ENCODE results near the gene MPP3. TPM values are rescaled to one million over a fixed set of nuclear protein-coding genes. Genes with fewer than 3 reads are reported as not detected.

MPP3 gene
- total RNA-seq, 1 experiment from 2014 or later: 11.3 TPM

GRCh38 chr17:43813386-43813785 lies 19.6 kb downstream of the MPP3 start:
- no peak for ATAC-seq
- peaks cover 24% of the 10 kb centered on the region for H3K4me1 Mint-ChIP-seq
- peaks cover 7% of the 10 kb centered on the region for H3K36me3 Mint-ChIP-seq
- H3K27ac Mint-ChIP-seq: no peak overlapping the region
- CTCF ChIA-PET: interaction anchor here (0.5 to 4.7 kb wide), 19 partner anchors 10 to 167 kb away, joined by 3 to 78 read pairs (median 3); partner anchors contain the start of genes CD300LG and DUSP3
- no peaks in the 10 kb centered on the region for H3K27me3 Mint-ChIP-seq (ENCODE audit: low read depth)
- no peak for TF ChIP-seq TEAD1 (CRISPR knock-in tag; IDR thresholded peaks at IDR 0.05)
- no peak for TF ChIP-seq PRRX2 (CRISPR knock-in tag; IDR thresholded peaks at IDR 0.05)
- TF ChIP-seq TCF7 (CRISPR knock-in tag; IDR thresholded peaks at IDR 0.05; ENCODE audit: low read depth): no peak
- no peak for TF ChIP-seq USF2 (CRISPR knock-in tag; IDR thresholded peaks at IDR 0.05)
- no peak for TF ChIP-seq CDX4 (CRISPR knock-in tag; IDR thresholded peaks at IDR 0.05; ENCODE audit: borderline replicate concordance)
- TF ChIP-seq NR2C2 (CRISPR knock-in tag; IDR thresholded peaks at IDR 0.05): no peak
- TF ChIP-seq ATF1 (CRISPR knock-in tag; IDR thresholded peaks at IDR 0.05): no peak
- no peak for TF ChIP-seq CTCF (IDR thresholded peaks at IDR 0.05)
- no peak for TF ChIP-seq SMAD4 (CRISPR knock-in tag; IDR thresholded peaks at IDR 0.05)
- POLR2A ChIA-PET: no interaction called here
- no peak for DNase-seq (ENCODE audit: low spot score)
- no peak overlapping the region for H3K4me3 Mint-ChIP-seq
- no peaks in the 10 kb centered on the region for H3K9me3 Mint-ChIP-seq

- H3K27ac Mint-ChIP-seq: peak overlapping the region; percentile 15; the same call in 1 of the 2 replicates
- H3K4me1 Mint-ChIP-seq: peaks cover 24% of the 10 kb centered on the region
- ChIA-PET POLR2A (no interaction called here), CTCF (interaction anchor here (0.5 to 1.8 kb wide), 3 partner anchors 46 to 65 kb away, joined by 3 to 10 read pairs (median 3); no protein-coding TSS in a partner anchor)
- DNase-seq (ENCODE audit: low spot score) (no peak), ATAC-seq (no peak)
- TF ChIP-seq FOXK1 (CRISPR knock-in tag; IDR thresholded peaks at IDR 0.05) (no peak), TCF7 (CRISPR knock-in tag; IDR thresholded peaks at IDR 0.05; ENCODE audit: low read depth) (no peak), HMGA2 (CRISPR knock-in tag; IDR thresholded peaks at IDR 0.05) (no peak), ATF1 (CRISPR knock-in tag; IDR thresholded peaks at IDR 0.05) (no peak), ATF6 (CRISPR knock-in tag; IDR thresholded peaks at IDR 0.05) (no peak), CREB1 (CRISPR knock-in tag; IDR thresholded peaks at IDR 0.05) (no peak), ZNF317 (CRISPR knock-in tag; IDR thresholded peaks at IDR 0.05; ENCODE audit: borderline replicate concordance, low read depth) (no peak), CREM (CRISPR knock-in tag; IDR thresholded peaks at IDR 0.05) (no peak), ERG (CRISPR knock-in tag; IDR thresholded peaks at IDR 0.05) (no peak), ESRRA (CRISPR knock-in tag; IDR thresholded peaks at IDR 0.05; ENCODE audit: borderline replicate concordance) (no peak), MYBL2 (CRISPR knock-in tag; IDR thresholded peaks at IDR 0.05) (no peak), PRDM15 (CRISPR knock-in tag; IDR thresholded peaks at IDR 0.05) (no peak), OVOL2 (CRISPR knock-in tag; IDR thresholded peaks at IDR 0.05; ENCODE audit: borderline replicate concordance) (no peak)
- H3K27me3 Mint-ChIP-seq (ENCODE audit: low read depth): no peaks in the 10 kb centered on the region
- H3K9me3 Mint-ChIP-seq: no peaks in the 10 kb centered on the region
- H3K4me3 Mint-ChIP-seq: no peak overlapping the region
- H3K36me3 Mint-ChIP-seq: peaks cover 7% of the 10 kb centered on the region
Observed at GRCh38 chr17:43812396-43813265, 20.3 kb downstream of the MPP3 start.
